Measurements from ENCODE around the gene ST6GALNAC4.

Gene ST6GALNAC4

DNA sequence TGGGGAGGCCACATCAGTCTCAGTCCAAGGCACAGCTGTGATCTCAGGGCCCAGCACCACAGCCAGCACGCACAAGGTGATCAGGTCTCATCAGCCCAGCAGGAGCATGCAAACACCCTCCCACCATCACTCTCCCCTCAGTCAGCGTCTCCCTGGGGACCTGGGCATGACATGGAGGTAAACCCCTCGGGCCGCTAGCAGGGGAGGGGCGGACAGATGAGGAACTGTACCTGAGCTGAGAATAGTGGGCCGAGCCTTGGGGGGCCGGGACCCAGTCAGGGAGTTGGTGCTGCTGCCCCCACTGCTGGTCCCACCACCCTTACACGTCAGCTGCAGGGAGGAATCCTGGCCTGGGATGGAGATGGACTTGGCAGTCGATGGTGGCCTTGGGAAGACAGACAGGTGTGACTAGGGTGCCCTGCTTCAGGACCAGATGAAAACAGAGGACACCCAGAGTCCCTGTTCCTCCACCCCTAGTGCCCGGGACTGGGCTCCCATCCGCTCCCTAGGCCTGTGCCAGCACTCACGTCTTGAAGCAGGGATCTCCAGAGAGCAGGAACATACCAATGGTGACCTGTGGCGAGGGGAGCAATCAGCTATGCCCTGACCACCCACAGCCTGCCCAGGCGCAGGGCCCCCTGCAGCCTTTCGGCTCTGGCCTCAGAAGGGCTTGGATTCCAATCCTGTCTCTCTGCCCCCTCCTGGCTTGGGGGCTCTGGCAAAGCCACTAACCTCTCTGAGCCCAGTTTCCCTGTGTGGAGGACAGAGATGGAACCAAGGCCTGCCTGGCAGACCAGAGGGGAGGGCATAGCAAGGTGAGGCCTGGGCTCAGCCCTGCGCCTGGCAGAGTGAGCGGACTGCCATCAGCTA is 31.2 kb upstream of the ST6GALNAC4 start:
- DNase-seq (ENCODE audit: low read depth in 3 of 3, low spot score in 1 of 3), result no peak

DNA sequence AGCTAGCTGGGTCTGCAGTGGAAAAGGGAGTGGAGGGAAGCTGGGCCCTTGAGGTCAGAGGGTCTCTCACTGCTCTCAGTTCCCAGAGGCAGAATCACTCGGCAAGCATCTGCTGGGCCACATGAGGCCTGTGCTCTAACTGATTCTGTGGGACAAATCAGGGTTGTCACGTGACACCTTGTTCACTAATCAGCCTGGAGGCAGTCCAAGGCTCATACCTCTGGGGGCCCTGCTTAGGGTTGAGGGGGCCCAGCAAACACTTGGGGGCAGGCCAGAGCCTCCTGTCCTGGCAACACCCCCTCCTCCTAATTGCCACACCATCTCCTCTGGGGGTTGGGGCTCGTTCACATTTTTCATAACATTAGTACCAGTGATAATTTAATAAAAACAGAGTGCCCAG is 29.9 kb upstream of the ST6GALNAC4 start:
- DNase-seq (ENCODE audit: low read depth in 3 of 3, low spot score in 1 of 3), result no peak

DNA sequence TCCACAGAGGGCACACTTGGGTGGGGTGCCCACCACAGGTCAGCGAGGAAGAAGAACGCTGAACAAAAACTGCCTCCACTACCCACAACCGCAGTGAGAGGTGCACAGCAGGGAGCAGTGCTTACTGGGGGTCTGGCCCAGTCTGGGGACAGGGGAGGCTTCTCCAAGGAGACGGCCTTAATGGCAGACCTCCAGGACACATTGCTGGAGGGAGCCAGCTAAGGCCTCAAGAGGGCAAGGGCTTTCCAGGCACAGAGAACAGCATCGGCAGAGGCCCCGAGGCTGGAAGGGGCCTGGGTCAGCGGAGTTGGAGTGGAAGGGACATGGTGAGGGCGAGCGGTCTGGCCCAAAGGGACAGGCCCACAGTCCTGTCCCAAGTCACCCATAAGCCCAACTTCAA is 29.1 kb upstream of the ST6GALNAC4 start:
- DNase-seq (ENCODE audit: low read depth in 3 of 3, low spot score in 1 of 3), result no peak

DNA sequence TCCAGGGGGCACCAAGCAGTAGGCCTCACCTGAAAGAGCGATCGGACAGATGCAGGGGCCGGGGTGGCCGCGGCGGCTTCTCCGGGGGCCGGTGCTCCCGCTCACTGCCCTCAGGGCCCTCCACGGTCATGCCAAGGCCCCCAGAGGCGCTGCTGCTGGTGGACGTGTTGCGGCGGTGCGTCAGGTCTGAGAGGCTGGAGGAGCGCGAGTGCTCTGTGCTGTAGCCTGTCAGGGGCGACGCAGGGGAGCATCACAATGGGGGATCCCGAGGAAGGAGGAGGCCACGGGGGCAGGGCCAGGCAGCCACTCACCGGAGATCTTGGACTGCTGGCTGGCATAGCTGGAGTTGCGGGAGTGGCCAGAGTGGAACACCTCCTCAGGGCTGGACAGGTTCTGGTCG is 28.5 kb upstream of the ST6GALNAC4 start:
- DNase-seq (ENCODE audit: low read depth in 3 of 3, low spot score in 1 of 3), result no peak

DNA sequence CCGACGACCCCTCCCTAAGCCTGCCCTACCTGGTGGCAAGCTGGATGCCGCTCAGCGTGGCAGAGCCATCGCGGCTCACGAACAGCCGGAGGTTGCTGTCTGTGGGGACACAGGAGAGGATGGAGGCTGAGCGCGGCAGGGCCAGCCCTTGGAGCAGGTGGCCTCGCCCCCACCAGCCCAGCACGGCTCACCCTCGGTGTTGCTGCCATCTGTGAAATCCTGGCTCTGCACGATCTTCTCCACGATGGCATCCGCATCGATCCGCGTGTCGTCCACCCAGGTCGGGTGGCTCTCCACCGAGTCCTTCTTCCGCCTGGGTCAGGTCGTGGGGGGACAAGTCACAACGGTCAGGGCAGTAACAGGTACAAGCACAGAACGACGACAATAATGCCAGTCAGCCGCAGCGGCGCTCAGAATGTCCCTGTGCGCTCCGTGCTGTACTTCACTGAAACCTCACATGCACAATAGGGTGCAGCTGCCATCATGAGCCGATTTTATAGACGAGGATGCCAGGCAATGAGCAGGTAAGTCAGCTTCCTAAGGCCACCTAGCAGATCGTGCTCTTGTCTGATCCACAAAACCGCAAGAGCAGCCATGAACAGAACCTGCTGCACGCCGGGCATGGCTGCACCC is 27.9 kb upstream of the ST6GALNAC4 start:
- no peak for DNase-seq (ENCODE audit: low read depth in 3 of 3, low spot score in 1 of 3)

DNA sequence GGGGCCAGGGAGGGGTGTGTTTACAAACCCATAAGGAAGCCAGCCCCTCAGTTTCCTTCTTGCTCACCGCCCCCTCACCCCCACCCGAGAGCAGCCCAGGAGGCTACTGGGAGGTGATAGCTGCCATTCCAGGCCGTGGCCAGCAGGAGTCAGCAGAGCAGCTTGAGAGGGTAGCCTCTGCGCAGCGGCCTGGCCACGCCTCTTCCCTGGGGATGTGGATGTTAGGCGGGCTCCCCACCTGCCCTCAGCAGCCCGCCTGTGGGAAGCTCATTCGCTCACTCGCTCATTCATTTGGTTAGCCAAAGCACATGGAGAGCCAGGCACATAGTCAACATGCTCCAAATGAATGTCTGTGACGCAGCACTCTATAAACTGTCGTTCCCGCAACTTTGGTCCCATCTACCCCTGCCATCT is 26.9 kb upstream of the ST6GALNAC4 start:
- peak in 2 of 3 donors; percentile 60 to 72 for DNase-seq (ENCODE audit: low read depth in 3 of 3, low spot score in 1 of 3)

DNA sequence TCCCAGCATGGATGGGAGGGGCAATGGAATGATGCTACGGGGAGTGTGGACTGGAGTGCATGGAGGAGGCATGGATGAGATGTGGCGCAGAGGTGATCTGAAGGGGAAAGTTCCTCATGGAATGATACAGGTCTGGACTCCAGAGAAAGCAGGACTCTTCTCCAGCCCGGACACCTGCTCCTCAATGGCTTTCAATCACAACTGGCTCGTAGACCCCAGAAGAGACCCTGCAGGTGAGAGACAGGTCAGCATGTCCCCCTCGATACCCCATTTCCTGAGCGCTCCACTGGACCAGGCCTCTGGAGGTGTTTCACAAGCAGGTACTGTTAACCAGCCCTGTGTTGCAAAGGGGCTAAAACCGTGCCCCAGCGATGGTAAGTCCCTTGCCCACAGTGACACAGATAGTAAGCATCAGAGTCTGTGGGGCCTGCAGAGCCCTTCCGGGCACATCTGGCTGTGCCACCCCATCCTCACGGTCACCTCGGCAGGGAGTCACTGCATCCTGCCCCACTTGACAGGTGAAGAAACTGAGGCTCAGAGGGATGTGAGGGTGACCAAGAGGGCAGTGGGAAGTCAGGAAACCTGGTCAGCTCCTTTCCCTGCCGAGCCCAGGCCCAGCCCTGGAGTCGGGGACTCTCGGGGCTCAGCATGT is 26.3 kb upstream of the ST6GALNAC4 start:
- no peak for DNase-seq (ENCODE audit: low read depth in 3 of 3, low spot score in 1 of 3)

DNA sequence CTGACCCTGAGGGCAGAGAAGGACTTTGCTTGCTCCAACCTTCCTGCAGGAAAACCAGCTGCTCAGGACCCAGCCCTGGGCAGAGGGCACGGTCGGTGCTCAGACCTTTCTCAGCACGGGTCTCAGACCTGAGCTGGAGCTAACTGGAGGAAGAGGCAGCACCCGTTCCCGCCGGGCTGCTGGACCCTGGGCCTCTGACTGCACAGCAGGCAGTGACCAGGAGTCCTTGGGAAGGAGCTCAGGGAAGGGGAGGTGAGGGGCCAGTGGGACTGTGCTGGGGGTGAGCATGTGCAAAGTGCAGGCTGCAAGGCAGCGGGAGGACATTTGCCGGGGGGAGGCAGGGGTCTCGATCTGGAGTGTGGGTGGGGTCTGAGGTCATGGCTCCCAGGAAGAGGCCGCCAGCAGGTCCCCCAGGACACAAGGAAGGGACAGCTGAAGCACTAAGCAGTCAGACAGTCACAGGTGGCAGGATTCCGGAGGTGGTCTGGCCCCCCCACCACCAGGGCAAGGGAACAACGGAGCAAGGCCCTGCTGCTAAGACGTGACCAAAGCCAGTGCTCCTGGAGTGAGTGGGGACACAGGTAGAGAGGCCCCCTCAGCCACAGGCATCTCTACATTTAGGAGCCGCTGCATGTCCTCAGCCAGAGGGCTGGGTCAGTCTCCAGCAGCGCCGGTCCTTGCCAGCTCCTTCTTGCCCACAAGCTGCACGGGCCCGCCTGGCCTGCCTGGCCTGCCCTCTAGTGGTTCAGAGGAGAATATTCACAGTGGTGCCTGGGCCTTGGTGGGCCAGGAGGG is 25.6 kb upstream of the ST6GALNAC4 start:
- DNase-seq (ENCODE audit: low read depth in 3 of 3, low spot score in 1 of 3), result no peak

DNA sequence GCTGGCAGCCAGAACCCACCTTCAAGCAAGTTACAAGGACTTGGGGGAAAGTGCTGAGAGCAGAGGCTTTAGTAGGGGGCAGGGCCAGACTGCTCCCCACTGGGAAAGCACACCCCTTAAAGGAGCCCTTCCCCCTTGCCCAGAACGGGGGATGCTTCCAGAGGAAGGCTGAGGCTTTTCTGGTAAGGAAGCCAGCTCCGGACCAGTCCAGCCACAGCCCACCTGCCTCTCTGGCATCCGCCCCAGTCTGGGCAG is 25.0 kb upstream of the ST6GALNAC4 start:
- no peak for DNase-seq (ENCODE audit: low read depth in 3 of 3, low spot score in 1 of 3)

DNA sequence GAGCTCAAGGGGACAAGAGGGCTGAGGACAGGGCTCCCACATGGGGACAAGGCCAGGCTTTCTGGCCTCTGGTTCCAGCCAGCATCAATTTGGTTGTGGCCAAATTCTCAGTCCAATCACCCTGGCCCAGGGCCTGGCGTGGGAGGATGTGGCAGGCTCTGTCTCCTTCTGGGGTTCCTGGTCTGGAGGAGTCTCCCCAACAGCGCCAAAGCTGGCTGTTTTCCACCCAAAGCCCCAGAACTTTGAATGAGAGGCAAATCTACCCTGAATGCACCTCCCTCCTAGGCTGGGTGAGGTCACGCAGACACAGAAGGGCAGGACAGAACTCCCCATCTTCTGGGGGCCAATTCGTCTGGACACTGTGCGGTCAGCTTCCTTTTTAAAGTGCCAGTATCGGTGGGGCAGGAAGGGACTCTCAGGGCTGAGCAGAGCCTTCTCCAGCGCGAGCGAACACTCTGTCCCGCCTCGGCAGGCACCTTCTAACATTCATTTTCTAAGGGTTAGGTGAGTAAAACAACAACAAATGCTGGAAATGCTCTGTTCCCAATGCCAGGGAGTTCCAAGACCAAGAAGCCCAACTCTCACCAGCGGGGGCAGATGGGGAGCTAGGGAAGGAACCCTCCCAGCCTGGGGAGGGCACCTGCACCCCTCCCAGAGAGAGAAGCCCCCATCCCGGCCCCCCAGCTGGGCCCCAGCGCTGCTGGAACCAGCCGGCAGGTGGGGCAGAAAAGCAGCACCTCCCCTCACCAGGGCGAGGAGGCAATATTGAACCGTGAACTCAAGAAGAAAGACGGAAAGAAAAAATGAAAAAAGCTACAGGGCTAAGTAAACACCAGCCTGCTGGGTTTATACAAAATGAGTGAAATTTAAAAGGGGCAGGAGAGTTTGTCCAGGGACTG is 24.5 kb upstream of the ST6GALNAC4 start:
- DNase-seq (ENCODE audit: low read depth in 3 of 3, low spot score in 1 of 3), result no peak

DNA sequence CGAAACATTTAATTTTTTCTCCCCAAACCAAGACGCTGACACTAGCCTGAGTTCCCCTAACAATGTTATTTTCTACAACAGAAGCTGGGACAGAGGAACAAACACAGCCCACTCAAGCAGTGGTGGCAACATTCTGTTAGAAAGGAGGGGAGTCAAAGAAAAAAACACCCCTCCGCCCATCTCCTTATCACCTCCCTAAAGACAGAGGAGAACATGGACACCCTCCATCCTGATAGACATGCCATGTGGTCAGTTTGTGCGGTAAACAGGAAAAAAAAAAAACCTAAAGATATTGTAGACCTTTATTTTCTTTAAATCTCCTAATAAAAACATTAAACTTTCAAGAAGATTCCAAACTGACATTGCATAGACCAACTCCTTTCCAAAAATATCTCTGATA is 23.8 kb upstream of the ST6GALNAC4 start:
- DNase-seq (ENCODE audit: low read depth in 3 of 3, low spot score in 1 of 3), result no peak

DNA sequence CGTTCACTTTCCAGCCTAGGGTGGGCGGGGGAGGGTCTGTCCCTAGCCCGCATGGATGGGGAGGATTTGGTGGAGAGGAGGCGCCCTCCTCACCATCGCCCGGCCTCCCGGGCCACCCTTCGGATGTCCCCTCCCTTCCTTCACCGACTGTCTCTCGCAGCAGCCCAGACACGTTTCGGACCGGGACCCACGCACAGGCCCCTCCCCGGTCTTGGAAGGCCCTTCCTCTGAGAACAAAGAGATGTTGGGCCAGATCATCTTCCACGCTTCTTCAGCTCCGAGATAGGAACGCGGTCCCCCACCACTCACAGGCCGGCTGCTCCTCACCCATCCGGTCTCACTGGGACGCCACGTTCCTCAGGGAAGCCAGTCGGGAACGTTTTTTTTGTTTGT is 21.5 kb upstream of the ST6GALNAC4 start:
- no peak for DNase-seq (ENCODE audit: low read depth in 3 of 3, low spot score in 1 of 3)

DNA sequence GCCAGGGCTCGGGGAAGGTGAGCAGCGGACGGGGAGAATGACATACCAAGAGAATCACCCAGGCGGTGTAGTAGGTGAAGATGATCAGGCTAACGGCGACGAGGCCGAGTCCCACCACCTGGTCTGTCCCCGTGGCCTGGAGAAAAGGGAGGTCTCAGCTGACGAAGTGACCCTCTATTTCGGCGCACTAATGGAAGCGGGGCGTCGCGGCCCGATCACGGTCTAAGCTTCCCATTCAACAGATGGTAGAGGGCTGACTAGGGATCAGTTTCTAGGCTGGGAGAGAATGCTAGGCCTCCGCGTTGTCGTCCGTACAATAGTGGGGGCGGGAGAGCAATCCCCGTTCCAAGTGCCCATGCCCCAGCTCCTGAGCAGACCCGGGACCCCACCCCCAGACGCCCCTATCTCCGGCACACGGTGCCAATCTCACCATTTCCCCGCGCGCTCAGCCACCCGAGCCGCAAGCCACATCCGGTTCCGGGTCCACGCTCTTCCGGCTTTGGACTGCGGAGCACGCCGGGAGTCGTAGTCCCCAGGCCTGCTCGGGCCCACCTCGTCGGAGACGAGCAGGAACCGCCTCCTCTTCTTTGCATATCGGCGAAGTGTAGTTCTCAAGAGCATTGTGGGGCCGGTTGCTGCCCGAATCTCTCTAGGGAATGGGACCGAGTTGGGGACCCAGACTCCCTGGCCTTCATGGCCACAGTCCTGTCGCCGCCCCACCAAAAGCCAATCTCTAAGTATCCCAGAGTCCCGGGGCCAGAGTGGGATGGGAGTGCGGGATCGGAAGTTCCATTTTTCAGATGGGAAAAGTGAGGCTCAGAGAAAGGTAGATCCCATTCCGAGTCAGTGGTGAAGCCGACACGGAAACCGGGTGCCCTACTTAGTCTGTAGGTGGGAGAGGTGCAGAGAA is 20.8 kb upstream of the ST6GALNAC4 start, which contains the start of gene DPM2:
Gene DPM2, minus strand, starts transcription at position 467 of the 910 bp plus-strand sequence. Its CDS starts 34 bp downstream, at position 433.
- DNase-seq (ENCODE audit: low read depth in 3 of 3, low spot score in 1 of 3), result peak; percentile 56 to 77 (median 67)

DNA sequence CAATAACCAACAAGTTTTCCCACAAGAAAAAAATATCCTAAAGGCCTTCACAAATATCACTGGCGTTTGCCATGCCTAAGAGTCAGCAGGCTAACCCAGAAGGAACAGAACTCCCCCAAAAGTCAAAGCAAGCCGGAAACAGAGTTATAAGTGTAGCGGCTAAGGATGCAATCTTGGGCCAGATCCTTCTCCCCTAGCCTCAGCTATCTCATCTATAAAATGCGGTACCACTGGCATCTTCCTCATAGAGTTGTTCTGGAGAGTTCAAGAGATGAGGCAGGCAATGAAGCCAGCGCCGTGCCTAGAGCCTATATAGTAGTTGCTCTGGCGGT is 20.2 kb upstream of the ST6GALNAC4 start:
- DNase-seq (ENCODE audit: low read depth in 3 of 3, low spot score in 1 of 3), result no peak

DNA sequence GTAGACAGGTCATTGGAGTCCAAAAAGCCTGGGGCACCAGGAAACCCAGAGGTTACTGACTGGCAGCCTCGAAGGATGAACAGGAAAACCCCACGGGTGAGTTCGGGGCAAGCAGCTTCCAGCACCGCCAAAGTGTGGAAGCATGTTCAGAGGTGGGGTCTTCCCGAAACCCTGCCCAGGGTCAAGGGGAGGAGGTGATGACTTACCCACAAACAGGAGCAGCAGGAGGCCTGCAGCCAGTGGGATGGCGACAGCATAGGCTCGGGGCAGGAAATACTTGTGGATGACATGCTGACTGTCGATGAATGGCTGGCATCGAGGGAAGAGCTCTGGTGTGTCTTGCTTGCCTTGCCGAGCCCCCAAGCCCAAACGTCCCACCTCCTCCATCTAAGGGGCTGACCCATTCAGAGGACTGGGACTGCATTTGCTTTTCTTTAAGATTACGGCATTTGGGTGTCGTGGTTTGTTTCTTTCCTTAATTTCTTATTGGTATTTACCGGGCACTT is 19.6 kb upstream of the ST6GALNAC4 start:
- no peak for DNase-seq (ENCODE audit: low read depth in 3 of 3, low spot score in 1 of 3)

DNA sequence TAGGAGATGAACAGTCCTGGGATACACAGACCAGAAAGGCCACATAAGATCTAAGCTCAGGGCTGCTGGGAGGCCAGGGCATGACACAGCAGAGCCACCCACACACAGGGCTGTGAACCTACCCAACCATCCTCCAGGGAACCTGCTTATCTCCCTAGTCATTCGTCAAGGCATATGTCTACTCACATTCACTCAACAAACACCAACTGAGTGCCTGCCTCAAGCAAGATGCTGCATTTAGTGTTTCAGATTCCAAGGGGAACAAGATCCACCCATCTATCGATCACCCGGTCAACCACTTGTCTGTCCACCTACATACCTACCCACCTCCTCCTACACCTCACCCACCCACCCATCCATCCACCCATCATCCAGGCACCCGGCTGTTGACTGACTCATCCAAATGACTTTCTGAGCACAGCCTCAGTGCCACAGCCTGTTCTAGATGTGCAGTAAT is 19.0 kb upstream of the ST6GALNAC4 start:
- no peak for DNase-seq (ENCODE audit: low read depth in 3 of 3, low spot score in 1 of 3)

DNA sequence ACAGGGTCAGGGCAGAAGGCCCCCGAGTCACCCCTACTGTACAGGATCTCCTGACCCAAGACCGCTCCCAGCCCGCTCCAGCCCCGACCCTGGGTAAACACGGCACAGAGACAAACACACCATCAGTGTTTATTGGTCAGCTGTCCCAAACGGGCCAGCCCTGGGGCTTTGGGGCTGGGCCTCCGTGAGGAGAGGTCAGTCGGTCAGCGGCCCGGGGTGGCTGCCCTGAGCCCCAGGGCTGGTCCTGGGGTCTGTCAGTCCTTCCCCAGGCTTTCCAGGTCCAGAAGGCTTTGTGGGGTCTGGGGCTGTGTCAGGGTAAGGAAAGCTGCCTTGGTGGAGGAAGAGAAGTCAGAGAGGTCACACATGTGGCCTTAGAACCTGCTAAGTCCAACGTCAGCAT is 18.1 kb upstream of the ST6GALNAC4 start:
- no peak for DNase-seq (ENCODE audit: low read depth in 3 of 3, low spot score in 1 of 3)

DNA sequence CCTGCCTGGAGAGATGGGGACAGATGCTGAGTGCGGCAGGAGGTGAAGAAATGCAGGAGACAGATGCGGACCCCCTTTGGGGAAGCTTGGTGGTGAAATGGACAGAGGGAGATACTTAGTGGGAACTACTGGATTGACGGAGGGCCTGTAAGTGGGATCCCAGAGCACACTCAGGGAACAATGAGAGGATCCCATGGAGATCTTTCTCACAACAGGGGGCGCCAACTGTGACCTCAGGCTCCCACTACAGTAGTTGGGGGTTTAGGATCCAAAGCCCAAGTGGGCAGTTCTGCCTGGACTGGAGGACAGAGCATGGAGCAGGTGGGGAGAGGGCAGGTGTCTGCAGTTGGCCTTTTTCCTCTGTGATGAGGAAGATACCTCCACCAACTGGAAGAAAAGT is 17.4 kb upstream of the ST6GALNAC4 start:
- DNase-seq (ENCODE audit: low read depth in 3 of 3, low spot score in 1 of 3), result no peak
